Astrocyte (in vitro differentiated cells and primary cell): ENCODE data around the gene NPM1. TPM values are rescaled to one million over a fixed set of nuclear protein-coding genes. Genes with fewer than 3 reads are reported as not detected.

ENCODE experiments used
- DNase-seq: peaks from one replicate; pipeline ENCODE4 v3.0.0-alpha.2; 2010; ENCODE audit warnings: low read depth
- FAIRE-seq: peaks from 2 replicates; lab custom pipeline; 2011; peaks lifted over from hg19 to GRCh38; lab: Jason Lieb, UNC
- H2AFZ ChIP-seq: 2 replicates; pipeline ENCODE4 v1.6.0; 2012; ENCODE audit warnings: low read depth, low read length, inconsistent platforms
- H3K27ac ChIP-seq: 2 replicates; pipeline ENCODE4 v1.5.1; 2011; ENCODE audit warnings: low read depth, low read length, inconsistent platforms
- H3K27me3 ChIP-seq: 2 replicates; pipeline ENCODE4 v1.6.0; 2011; ENCODE audit warnings: low read length, inconsistent platforms; ENCODE audit not compliant: insufficient read depth
- H3K36me3 ChIP-seq: 2 replicates; pipeline ENCODE4 v1.5.1; 2011; ENCODE audit warnings: low read length, inconsistent platforms; ENCODE audit not compliant: insufficient read depth
- H3K4me1 ChIP-seq: 2 replicates; pipeline ENCODE4 v1.5.1; 2011; ENCODE audit warnings: low read length, inconsistent platforms; ENCODE audit not compliant: insufficient read depth
- H3K4me2 ChIP-seq: 2 replicates; pipeline ENCODE4 v1.6.0; 2012; ENCODE audit warnings: low read length, inconsistent platforms
- H3K4me3 ChIP-seq: 2 replicates; pipeline ENCODE4 v1.5.1; 2011; ENCODE audit warnings: low read depth, mild to moderate bottlenecking, low read length, inconsistent platforms; ENCODE audit not compliant: insufficient read depth
- H3K79me2 ChIP-seq: 2 replicates; pipeline ENCODE4 v1.6.0; 2012; ENCODE audit warnings: mild to moderate bottlenecking, low read length, inconsistent platforms; ENCODE audit not compliant: insufficient read depth
- H3K9ac ChIP-seq: 2 replicates; pipeline ENCODE4 v1.6.0; 2012; ENCODE audit warnings: mild to moderate bottlenecking, low read length, inconsistent platforms
- H3K9me3 ChIP-seq: 2 replicates; pipeline ENCODE4 v1.5.1; 2012; ENCODE audit warnings: low read depth, mild to moderate bottlenecking, low read length, inconsistent platforms; ENCODE audit not compliant: insufficient read depth
- H4K20me1 ChIP-seq: 2 replicates; pipeline ENCODE4 v1.6.0; 2012; ENCODE audit warnings: low read length, inconsistent platforms; ENCODE audit not compliant: insufficient read depth
- H3K27ac Mint-ChIP-seq: one replicate; pipeline ENCODE4 v1.8.0; 2021; ENCODE audit warnings: mild to moderate bottlenecking, mixed read lengths; ENCODE audit not compliant: unreplicated experiment
- H3K27me3 Mint-ChIP-seq: one replicate; pipeline ENCODE4 v1.8.0; 2021; ENCODE audit warnings: low read depth, mixed read lengths; ENCODE audit not compliant: unreplicated experiment
- H3K36me3 Mint-ChIP-seq: one replicate; pipeline ENCODE4 v1.8.0; 2021; ENCODE audit warnings: low read depth, mixed read lengths; ENCODE audit not compliant: unreplicated experiment
- H3K4me1 Mint-ChIP-seq: one replicate; pipeline ENCODE4 v1.8.0; 2021; ENCODE audit warnings: low read depth, mixed read lengths; ENCODE audit not compliant: unreplicated experiment
- H3K4me3 Mint-ChIP-seq: one replicate; pipeline ENCODE4 v1.8.0; 2021; ENCODE audit warnings: mild to moderate bottlenecking, moderate library complexity, mixed read lengths; ENCODE audit not compliant: unreplicated experiment
- H3K9me3 Mint-ChIP-seq: one replicate; pipeline ENCODE4 v1.8.0; 2021; ENCODE audit warnings: mild to moderate bottlenecking, mixed read lengths; ENCODE audit not compliant: unreplicated experiment
- CTCF ChIP-seq: IDR thresholded peaks from 2 replicates; pipeline ENCODE4 v1.5.1; 2011; ENCODE audit warnings: low read depth, mild to moderate bottlenecking, inconsistent platforms, low read length, moderate library complexity; ENCODE audit not compliant: insufficient read depth
- EZH2 ChIP-seq: IDR thresholded peaks from 2 replicates; pipeline ENCODE4 v1.6.1; 2012; ENCODE audit warnings: mild to moderate bottlenecking, low read length, inconsistent platforms; ENCODE audit not compliant: insufficient read depth
- total RNA-seq: library from RNA; stranded (reverse); gene quantifications from 2 replicates; pipeline ENCODE4 v1.2.1, GENCODE V29; 2021

The NPM1 gene
- total RNA-seq, 1 donor from 2014 or later = 1,219 TPM

- H3K27ac ChIP-seq = no peak overlapping the region
- DNase-seq (no peak), FAIRE-seq (no peak)
- no peak overlapping the region for H3K4me2 ChIP-seq
- H3K4me1 ChIP-seq = peaks cover 13% of the 10 kb centered on the region
- Mint-ChIP-seq H3K27me3 (no peaks in the 10 kb centered on the region), H3K4me1 (peaks cover 37% of the 10 kb centered on the region), H3K36me3 (peaks cover 24% of the 10 kb centered on the region), H3K27ac (peak overlapping the region; percentile 69), H3K4me3 (no peak overlapping the region), H3K9me3 (no peaks in the 10 kb centered on the region)
- H3K79me2 ChIP-seq = peaks cover 71% of the 10 kb centered on the region
- peaks cover 66% of the 10 kb centered on the region for H3K36me3 ChIP-seq
- no peaks in the 10 kb centered on the region for H3K9me3 ChIP-seq
- H3K27me3 ChIP-seq = no peaks in the 10 kb centered on the region
- H4K20me1 ChIP-seq = peaks cover 71% of the 10 kb centered on the region
- no peak overlapping the region for H2AFZ ChIP-seq
- no peak overlapping the region for H3K9ac ChIP-seq
- TF ChIP-seq EZH2 (no peak), CTCF (peak; percentile 43)
- no peak overlapping the region for H3K4me3 ChIP-seq
Observed at GRCh38 chr5:171405615-171406014, 18.0 kb downstream of the NPM1 start.

GRCh38 chr5:171407234-171407633 lies 19.6 kb downstream of the NPM1 start:
- TF ChIP-seq CTCF (no peak), EZH2 (no peak)
- FAIRE-seq (no peak), DNase-seq (no peak)
- no peaks in the 10 kb centered on the region for H3K9me3 ChIP-seq
- H2AFZ ChIP-seq = no peak overlapping the region
- Mint-ChIP-seq H3K27me3 (no peaks in the 10 kb centered on the region), H3K4me1 (peaks cover 42% of the 10 kb centered on the region), H3K36me3 (peaks cover 20% of the 10 kb centered on the region), H3K9me3 (no peaks in the 10 kb centered on the region), H3K27ac (peak overlapping the region; percentile 20), H3K4me3 (no peak overlapping the region)
- peaks cover 71% of the 10 kb centered on the region for H3K79me2 ChIP-seq
- H3K4me1 ChIP-seq = peaks cover 13% of the 10 kb centered on the region
- H4K20me1 ChIP-seq = peaks cover 73% of the 10 kb centered on the region
- H3K27me3 ChIP-seq = no peaks in the 10 kb centered on the region
- no peak overlapping the region for H3K27ac ChIP-seq
- H3K36me3 ChIP-seq = peaks cover 67% of the 10 kb centered on the region
- no peak overlapping the region for H3K4me3 ChIP-seq
- H3K4me2 ChIP-seq = no peak overlapping the region
- H3K9ac ChIP-seq = no peak overlapping the region

- peak overlapping the region; percentile 69 for H3K27ac Mint-ChIP-seq
- no peaks in the 10 kb centered on the region for H3K27me3 ChIP-seq
- FAIRE-seq (no peak), DNase-seq (no peak)
- no peaks in the 10 kb centered on the region for H3K9me3 ChIP-seq
- no peak overlapping the region for H3K27ac ChIP-seq
- no peak overlapping the region for H2AFZ ChIP-seq
- peaks cover 80% of the 10 kb centered on the region for H3K79me2 ChIP-seq
- peaks cover 94% of the 10 kb centered on the region for H4K20me1 ChIP-seq
- peaks cover 21% of the 10 kb centered on the region for H3K36me3 Mint-ChIP-seq
- H3K4me3 Mint-ChIP-seq = peak overlapping the region; percentile 34
- H3K4me2 ChIP-seq = peak overlapping the region; percentile 18
- H3K4me1 ChIP-seq = peaks cover 13% of the 10 kb centered on the region
- H3K27me3 Mint-ChIP-seq = no peaks in the 10 kb centered on the region
- no peak for TF ChIP-seq CTCF
- TF ChIP-seq EZH2 = no peak
- H3K36me3 ChIP-seq = peaks cover 85% of the 10 kb centered on the region
- H3K9me3 Mint-ChIP-seq = no peaks in the 10 kb centered on the region
- no peak overlapping the region for H3K4me3 ChIP-seq
- H3K4me1 Mint-ChIP-seq = peaks cover 42% of the 10 kb centered on the region
- no peak overlapping the region for H3K9ac ChIP-seq
Observed at GRCh38 chr5:171409164-171410136, 21.8 kb downstream of the NPM1 start.
